HepG2 (cell line): ENCODE data around the gene PC. TPM values are rescaled to one million over a fixed set of nuclear protein-coding genes. Genes with fewer than 3 reads are reported as not detected.

ENCODE experiments used
- ATAC-seq: fragments of 200-7000 bp; cut with Tn5 transposase; 3 replicates; pipeline ENCODE4 v1.9.1; 2020; ENCODE audit warnings: mild to moderate bottlenecking, moderate library complexity
- BruUV-seq: library from RNA; stranded (reverse); fragments of 400-500 nt; replicated peaks from 2 replicates; lab custom pipeline; 2021; lab: Mats Ljungman, UMichigan
- CTCF ChIA-PET: fragments of 300-600 bp; formaldehyde crosslinking; extraction: SDS; loops from one replicate; lab custom pipeline; 2021; ENCODE audit warnings: low total read pairs, inconsistent platforms, low intra/inter-chr PET ratio; lab: Yijun Ruan, JAX
- POLR2A ChIA-PET: fragments of 350-600 bp; sonication (Branson Sonifier 250); formaldehyde crosslinking; loops from one replicate; lab custom pipeline; 2020; ENCODE audit warnings: antibody characterized with exemption, inconsistent platforms; lab: Yijun Ruan, JAX
- DNase-seq: peaks from one replicate; pipeline ENCODE4 v3.0.0-alpha.2; 2015; ENCODE audit warnings: low spot score
- FAIRE-seq: peaks from 3 replicates; lab custom pipeline; 2011; peaks lifted over from hg19 to GRCh38; lab: Jason Lieb, UNC
- H2AFZ ChIP-seq: one replicate; pipeline ENCODE4 v1.6.1; 2011; ENCODE audit warnings: low read length, inconsistent platforms
- H3K27ac ChIP-seq: fragments of 300-600 bp; 3 replicates; pipeline ENCODE4 v1.8.0; 2011; ENCODE audit warnings: mixed run types, mild to moderate bottlenecking, mixed read lengths, low read length, inconsistent platforms; ENCODE audit not compliant: insufficient read depth; ENCODE audit errors: extremely low read length
- H3K27me3 ChIP-seq, 2 experiments: fragments of 200-600 bp in 1 of 2; 2 replicates in 1 of 2; 3 replicates in 1 of 2; pipeline versions ENCODE4 v1.6.0 to v1.8.0; 2011; ENCODE audit warnings: low read length in 2 of 2, mild to moderate bottlenecking in 2 of 2, moderate library complexity in 2 of 2, inconsistent platforms in 1 of 2; ENCODE audit not compliant: insufficient read depth in 2 of 2, control insufficient read depth in 1 of 2
- H3K36me3 ChIP-seq, 2 experiments: fragments of 200-600 bp in 1 of 2; replicated peaks in 1 of 2; 2 replicates in 1 of 2; 3 replicates in 1 of 2; pipeline versions ENCODE4 v1.5.1 to v1.8.0; 2011; ENCODE audit warnings: low read length in 2 of 2, inconsistent platforms in 1 of 2; ENCODE audit not compliant: insufficient read depth in 2 of 2, control insufficient read depth in 1 of 2
- H3K4me1 ChIP-seq: 2 replicates; pipeline ENCODE4 v1.5.1; 2012; ENCODE audit warnings: low read length, inconsistent platforms; ENCODE audit not compliant: insufficient read depth
- H3K4me2 ChIP-seq: 2 replicates; pipeline ENCODE4 v1.6.0; 2011; ENCODE audit warnings: low read depth, low read length, inconsistent platforms
- H3K4me3 ChIP-seq, 3 experiments: fragments of 200-600 bp in 1 of 3; sonication (generic), shearing (Covaris generic) in 1 of 3; replicated peaks in 1 of 3; 2 replicates each; pipeline ENCODE4 v1.5.1; 2011 to 2016; ENCODE audit warnings: low read length in 3 of 3, inconsistent platforms in 2 of 3, low read depth in 2 of 3, mild to moderate bottlenecking in 2 of 3, control low read depth in 1 of 3, mixed read lengths in 1 of 3; ENCODE audit not compliant: insufficient read depth in 1 of 3
- H3K79me2 ChIP-seq: one replicate; pipeline ENCODE4 v1.6.1; 2011; ENCODE audit warnings: low read length, inconsistent platforms; ENCODE audit not compliant: insufficient read depth
- H3K9ac ChIP-seq: 2 replicates; pipeline ENCODE4 v1.6.0; 2011; ENCODE audit warnings: mild to moderate bottlenecking, low read depth, low read length, inconsistent platforms; ENCODE audit not compliant: insufficient read depth
- H3K9me3 ChIP-seq: 2 replicates; pipeline ENCODE4 v1.5.1; 2012; ENCODE audit warnings: mild to moderate bottlenecking, low read length
- H4K20me1 ChIP-seq: 2 replicates; pipeline ENCODE4 v1.6.0; 2011; ENCODE audit warnings: inconsistent platforms, mild to moderate bottlenecking, low read length, moderate library complexity; ENCODE audit not compliant: insufficient read depth
- AGO1 ChIP-seq: fragments of 200-400 bp; formaldehyde crosslinking; IDR thresholded peaks from 2 replicates; pipeline ENCODE4 v1.6.1; 2017; ENCODE audit warnings: mild to moderate bottlenecking, low read depth, low read length, moderate library complexity; ENCODE audit not compliant: poor library complexity, severe bottlenecking
- ATM ChIP-seq: fragments of 450-650 bp; IDR thresholded peaks from 2 replicates; pipeline ENCODE4 v1.7.1; 2017; ENCODE audit warnings: mild to moderate bottlenecking, borderline replicate concordance
- ERF ChIP-seq: IDR thresholded peaks from 2 replicates; pipeline ENCODE4 v1.6.1; 2018; ENCODE audit warnings: missing biosample characterization, missing genetic modification reagents
- HNRNPL ChIP-seq: fragments of 200-400 bp; formaldehyde crosslinking; IDR thresholded peaks from 2 replicates; pipeline ENCODE4 v1.6.1; 2017; ENCODE audit warnings: mild to moderate bottlenecking, low read depth, low read length
- PAF1 ChIP-seq: IDR thresholded peaks from 2 replicates; pipeline ENCODE4 v1.6.1; 2016; ENCODE audit warnings: missing genetic modification reagents, missing compliant biosample characterization
- PHF8 ChIP-seq: sonication (generic); formaldehyde crosslinking; IDR thresholded peaks from 2 replicates; pipeline ENCODE4 v1.5.0; 2020; ENCODE audit warnings: missing genetic modification reagents
- SETDB1 ChIP-seq: sonication (generic); formaldehyde crosslinking; IDR thresholded peaks from 2 replicates; pipeline ENCODE4 v1.5.1; 2020; ENCODE audit warnings: missing genetic modification reagents, mild to moderate bottlenecking, borderline replicate concordance
- ZNF138 ChIP-seq: sonication (generic); formaldehyde crosslinking; IDR thresholded peaks from 2 replicates; pipeline ENCODE4 v1.5.0; 2020; ENCODE audit warnings: mild to moderate bottlenecking, low read depth, missing genetic modification reagents
- ZNF709 ChIP-seq: sonication (generic); formaldehyde crosslinking; IDR thresholded peaks from 2 replicates; pipeline ENCODE4 v1.5.0; 2020; ENCODE audit warnings: mild to moderate bottlenecking, missing genetic modification reagents
- WGBS: methylation state at CpG from one replicate; pipeline ENCODE4 v1.1.6; 2017; ENCODE audit warnings: low lambda C conversion rate; 5-methylcytosine and 5-hydroxymethylcytosine counted together
- in situ Hi-C: cut with HindIII; loops from 2 replicates; pipeline ENCODE4 v1.10.0; 2017; ENCODE audit warnings: low pct_unique_long_range_greater_than_20kb; ENCODE audit not compliant: extremely low pct_ligation_motif_present
- intact Hi-C: fragments of 100-400 bp; cut with micrococcal nuclease; formaldehyde crosslinking; loops from one replicate; pipeline ENCODE4 v1.10.0; 2022; ENCODE audit not compliant: unreplicated experiment
- polyA plus RNA-seq, 8 experiments: library from polyadenylated mRNA; depleted of rRNA in 3 of 8; stranded (reverse) in 7 of 8; unstranded in 1 of 8; fragments of >200 nt; fragmentation: Illumina TruSeq in 4 of 8; extraction: Trizol in 4 of 8; gene quantifications; 2 replicates each; pipeline versions ENCODE4 v1.2.1 to v1.2.3, GENCODE V29; 2011 to 2016; ENCODE audit warnings: low read depth in 4 of 8, missing spikeins in 1 of 8, mixed read lengths in 1 of 8; ENCODE audit not compliant: insufficient read depth in 1 of 8
- total RNA-seq, 5 experiments: library from RNA; depleted of rRNA; stranded (reverse); fragments of >200 nt; fragmentation: Illumina TruSeq; extraction: Trizol; gene quantifications; 2 replicates each; pipeline ENCODE4 v1.2.3, GENCODE V29; 2016; ENCODE audit warnings: low read depth in 1 of 5
- TF ChIP-seq, protein P1 (sequence below): IDR thresholded peaks from 2 replicates; pipeline ENCODE4 v1.6.1; 2016; ENCODE audit warnings: mild to moderate bottlenecking
- TF ChIP-seq, protein P2 (sequence below): sonication (generic); formaldehyde crosslinking; IDR thresholded peaks from 2 replicates; pipeline ENCODE4 v1.4.0; 2020; ENCODE audit warnings: mild to moderate bottlenecking, missing genetic modification reagents, borderline replicate concordance
- TF ChIP-seq, protein P3 (sequence below): sonication (generic); formaldehyde crosslinking; IDR thresholded peaks from 2 replicates; pipeline ENCODE4 v1.4.0; 2020; ENCODE audit warnings: missing genetic modification reagents
- TF ChIP-seq, protein P4 (sequence below): IDR thresholded peaks from 2 replicates; pipeline ENCODE4 v1.6.1; 2016; ENCODE audit warnings: missing compliant biosample characterization, missing genetic modification reagents, borderline replicate concordance

PC gene
- total and polyA plus RNA-seq, 2 of the 13 experiments (the other 11 are each of a cell fraction or from before 2014, with no cell fraction given): 29.0 to 39.0 TPM

DNA sequence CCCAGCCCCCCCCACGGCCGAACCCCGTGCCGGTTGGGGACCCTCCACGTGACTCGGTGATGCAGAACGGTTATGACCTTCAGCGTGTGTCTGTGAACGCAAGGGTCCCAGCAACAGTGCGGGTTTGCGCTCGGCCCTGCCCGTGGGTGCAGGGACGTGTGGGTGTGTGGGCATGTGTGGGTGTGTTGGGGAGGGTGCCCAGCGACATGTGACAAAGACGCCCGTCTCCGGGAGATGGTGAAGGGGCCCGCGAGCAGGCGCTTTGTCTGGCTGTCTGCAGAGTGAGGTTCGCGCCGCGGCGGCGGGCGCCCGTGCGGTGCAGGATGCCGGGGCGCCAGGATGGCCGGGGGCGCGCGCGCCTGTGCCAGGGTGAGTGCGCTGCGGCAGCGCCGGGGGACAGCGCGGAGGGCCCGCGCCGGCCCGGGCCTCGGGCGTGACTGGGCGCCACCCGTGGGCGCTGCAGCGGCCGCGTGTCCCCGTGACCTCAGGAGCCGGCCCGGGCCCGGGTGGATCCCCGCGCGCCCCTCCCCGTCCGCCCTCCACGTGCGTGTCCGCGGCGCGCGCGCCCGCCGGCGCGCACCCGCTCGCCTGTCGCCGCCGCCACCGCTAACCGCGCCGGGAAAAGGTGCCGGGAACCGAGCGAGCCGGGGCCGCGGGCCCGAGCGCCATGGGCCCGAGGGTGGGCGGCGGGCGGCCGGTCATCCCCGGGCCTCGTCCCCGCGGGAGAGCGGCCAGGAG lies 101.5 kb downstream of the PC start, which contains the start of gene LRFN4:
Gene LRFN4, plus strand, starts transcription at position 569 of the 738 bp plus-strand sequence. CDS start 681 bp downstream, outside the sequence.
- no peak for DNase-seq
- 88% methylated on average over 66 of the region's 103 CpGs for WGBS
- Histone ChIP-seq H3K9ac (peak within 1 kb of the TSS; percentile 59), H3K4me1 (peaks cover 11% of the 10 kb centered on the region), H3K27ac (peak within 1 kb of the TSS; percentile 43), H3K4me2 (peak within 1 kb of the TSS; percentile 71), H2AFZ (no peak within 1 kb of the TSS), H3K4me3 (peak within 1 kb of the TSS; percentile 49 to 67 (median 63); a peak in 5 of 6 replicates), H3K27me3 (no peaks in the 10 kb centered on the region), H3K9me3 (no peaks in the 10 kb centered on the region), H3K36me3 (peaks cover 3 to 8% of the 10 kb centered on the region in 2 experiments; a peak in 2 of 5 replicates), H4K20me1 (no peaks in the 10 kb centered on the region), H3K79me2 (no peaks in the 10 kb centered on the region)
- intact Hi-C loops (no loop called here), in situ Hi-C loops (no loop called here)
- peak; percentile 40 for ATAC-seq
- ChIA-PET CTCF (no interaction called here), POLR2A (interaction anchor here (0.8 to 2.7 kb wide), 7 partner anchors 10 to 179 kb away, joined by 3 to 24 read pairs (median 3); partner anchors contain the start of genes C11orf86, RBM4B and RCE1)
- FAIRE-seq: no peak
- no TSS peak for BruUV-seq
- TF ChIP-seq SETDB1: no peak
- TF ChIP-seq, protein P1, sequence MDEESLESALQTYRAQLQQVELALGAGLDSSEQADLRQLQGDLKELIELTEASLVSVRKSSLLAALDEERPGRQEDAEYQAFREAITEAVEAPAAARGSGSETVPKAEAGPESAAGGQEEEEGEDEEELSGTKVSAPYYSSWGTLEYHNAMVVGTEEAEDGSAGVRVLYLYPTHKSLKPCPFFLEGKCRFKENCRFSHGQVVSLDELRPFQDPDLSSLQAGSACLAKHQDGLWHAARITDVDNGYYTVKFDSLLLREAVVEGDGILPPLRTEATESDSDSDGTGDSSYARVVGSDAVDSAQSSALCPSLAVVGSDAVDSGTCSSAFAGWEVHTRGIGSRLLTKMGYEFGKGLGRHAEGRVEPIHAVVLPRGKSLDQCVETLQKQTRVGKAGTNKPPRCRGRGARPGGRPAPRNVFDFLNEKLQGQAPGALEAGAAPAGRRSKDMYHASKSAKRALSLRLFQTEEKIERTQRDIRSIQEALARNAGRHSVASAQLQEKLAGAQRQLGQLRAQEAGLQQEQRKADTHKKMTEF (CRISPR knock-in tag): no peak
- TF ChIP-seq, protein P2, sequence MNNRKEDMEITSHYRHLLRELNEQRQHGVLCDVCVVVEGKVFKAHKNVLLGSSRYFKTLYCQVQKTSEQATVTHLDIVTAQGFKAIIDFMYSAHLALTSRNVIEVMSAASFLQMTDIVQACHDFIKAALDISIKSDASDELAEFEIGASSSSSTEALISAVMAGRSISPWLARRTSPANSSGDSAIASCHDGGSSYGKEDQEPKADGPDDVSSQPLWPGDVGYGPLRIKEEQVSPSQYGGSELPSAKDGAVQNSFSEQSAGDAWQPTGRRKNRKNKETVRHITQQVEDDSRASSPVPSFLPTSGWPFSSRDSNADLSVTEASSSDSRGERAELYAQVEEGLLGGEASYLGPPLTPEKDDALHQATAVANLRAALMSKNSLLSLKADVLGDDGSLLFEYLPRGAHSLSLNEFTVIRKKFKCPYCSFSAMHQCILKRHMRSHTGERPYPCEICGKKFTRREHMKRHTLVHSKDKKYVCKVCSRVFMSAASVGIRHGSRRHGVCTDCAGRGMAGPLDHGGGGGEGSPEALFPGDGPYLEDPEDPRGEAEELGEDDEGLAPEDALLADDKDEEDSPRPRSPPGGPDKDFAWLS (CRISPR knock-in tag): no peak
- TF ChIP-seq, protein P3, sequence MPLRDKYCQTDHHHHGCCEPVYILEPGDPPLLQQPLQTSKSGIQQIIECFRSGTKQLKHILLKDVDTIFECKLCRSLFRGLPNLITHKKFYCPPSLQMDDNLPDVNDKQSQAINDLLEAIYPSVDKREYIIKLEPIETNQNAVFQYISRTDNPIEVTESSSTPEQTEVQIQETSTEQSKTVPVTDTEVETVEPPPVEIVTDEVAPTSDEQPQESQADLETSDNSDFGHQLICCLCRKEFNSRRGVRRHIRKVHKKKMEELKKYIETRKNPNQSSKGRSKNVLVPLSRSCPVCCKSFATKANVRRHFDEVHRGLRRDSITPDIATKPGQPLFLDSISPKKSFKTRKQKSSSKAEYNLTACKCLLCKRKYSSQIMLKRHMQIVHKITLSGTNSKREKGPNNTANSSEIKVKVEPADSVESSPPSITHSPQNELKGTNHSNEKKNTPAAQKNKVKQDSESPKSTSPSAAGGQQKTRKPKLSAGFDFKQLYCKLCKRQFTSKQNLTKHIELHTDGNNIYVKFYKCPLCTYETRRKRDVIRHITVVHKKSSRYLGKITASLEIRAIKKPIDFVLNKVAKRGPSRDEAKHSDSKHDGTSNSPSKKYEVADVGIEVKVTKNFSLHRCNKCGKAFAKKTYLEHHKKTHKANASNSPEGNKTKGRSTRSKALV (CRISPR knock-in tag): peak; percentile 22; the same call in 1 of the 2 replicates
- TF ChIP-seq, protein P4, sequence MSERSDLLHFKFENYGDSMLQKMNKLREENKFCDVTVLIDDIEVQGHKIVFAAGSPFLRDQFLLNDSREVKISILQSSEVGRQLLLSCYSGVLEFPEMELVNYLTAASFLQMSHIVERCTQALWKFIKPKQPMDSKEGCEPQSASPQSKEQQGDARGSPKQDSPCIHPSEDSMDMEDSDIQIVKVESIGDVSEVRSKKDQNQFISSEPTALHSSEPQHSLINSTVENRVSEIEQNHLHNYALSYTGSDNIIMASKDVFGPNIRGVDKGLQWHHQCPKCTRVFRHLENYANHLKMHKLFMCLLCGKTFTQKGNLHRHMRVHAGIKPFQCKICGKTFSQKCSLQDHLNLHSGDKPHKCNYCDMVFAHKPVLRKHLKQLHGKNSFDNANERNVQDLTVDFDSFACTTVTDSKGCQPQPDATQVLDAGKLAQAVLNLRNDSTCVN (CRISPR knock-in tag): no peak
- TF ChIP-seq ZNF138 (CRISPR knock-in tag): no peak
- peak; percentile 84 for TF ChIP-seq HNRNPL
- TF ChIP-seq ZNF709 (CRISPR knock-in tag): no peak
- TF ChIP-seq PHF8: peak; percentile 20; the same call in 1 of the 2 replicates
- no peak for TF ChIP-seq ERF (CRISPR knock-in tag)
- peak; percentile 71 for TF ChIP-seq AGO1
- TF ChIP-seq ATM: no peak
- TF ChIP-seq PAF1 (CRISPR knock-in tag): no peak
